Measurements from ENCODE around the gene SLC39A3. TPM values are rescaled to one million over a fixed set of nuclear protein-coding genes. Genes with fewer than 3 reads are reported as not detected.

SLC39A3 gene
- total and polyA plus RNA-seq, 2 experiments from 2014 or later, result 33.5 to 47.4 TPM

- no peak overlapping the region for H3K4me3 Mint-ChIP-seq
- H3K4me1 Mint-ChIP-seq, result peaks cover 4% of the 10 kb centered on the region; the same call in 2 of the 3 replicates
- H3K4me2 ChIP-seq, result no peak overlapping the region
- H3K9me2 ChIP-seq (ENCODE audit: insufficient read depth), result no peaks in the 10 kb centered on the region
- H3F3A ChIP-seq (replicated peaks; ENCODE audit: low read depth), result no peaks in the 10 kb centered on the region
- peaks cover 44% of the 10 kb centered on the region for H3K36me3 Mint-ChIP-seq (ENCODE audit: low read depth)
- H3K27ac Mint-ChIP-seq, result no peak overlapping the region
- TF ChIP-seq ZNF331 (CRISPR knock-in tag; IDR thresholded peaks at IDR 0.05; ENCODE audit: low read depth), result no peak
- TF ChIP-seq, protein P1, sequence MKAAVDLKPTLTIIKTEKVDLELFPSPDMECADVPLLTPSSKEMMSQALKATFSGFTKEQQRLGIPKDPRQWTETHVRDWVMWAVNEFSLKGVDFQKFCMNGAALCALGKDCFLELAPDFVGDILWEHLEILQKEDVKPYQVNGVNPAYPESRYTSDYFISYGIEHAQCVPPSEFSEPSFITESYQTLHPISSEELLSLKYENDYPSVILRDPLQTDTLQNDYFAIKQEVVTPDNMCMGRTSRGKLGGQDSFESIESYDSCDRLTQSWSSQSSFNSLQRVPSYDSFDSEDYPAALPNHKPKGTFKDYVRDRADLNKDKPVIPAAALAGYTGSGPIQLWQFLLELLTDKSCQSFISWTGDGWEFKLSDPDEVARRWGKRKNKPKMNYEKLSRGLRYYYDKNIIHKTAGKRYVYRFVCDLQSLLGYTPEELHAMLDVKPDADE (IDR thresholded peaks at IDR 0.05), result no peak
- TF ChIP-seq, protein P2, sequence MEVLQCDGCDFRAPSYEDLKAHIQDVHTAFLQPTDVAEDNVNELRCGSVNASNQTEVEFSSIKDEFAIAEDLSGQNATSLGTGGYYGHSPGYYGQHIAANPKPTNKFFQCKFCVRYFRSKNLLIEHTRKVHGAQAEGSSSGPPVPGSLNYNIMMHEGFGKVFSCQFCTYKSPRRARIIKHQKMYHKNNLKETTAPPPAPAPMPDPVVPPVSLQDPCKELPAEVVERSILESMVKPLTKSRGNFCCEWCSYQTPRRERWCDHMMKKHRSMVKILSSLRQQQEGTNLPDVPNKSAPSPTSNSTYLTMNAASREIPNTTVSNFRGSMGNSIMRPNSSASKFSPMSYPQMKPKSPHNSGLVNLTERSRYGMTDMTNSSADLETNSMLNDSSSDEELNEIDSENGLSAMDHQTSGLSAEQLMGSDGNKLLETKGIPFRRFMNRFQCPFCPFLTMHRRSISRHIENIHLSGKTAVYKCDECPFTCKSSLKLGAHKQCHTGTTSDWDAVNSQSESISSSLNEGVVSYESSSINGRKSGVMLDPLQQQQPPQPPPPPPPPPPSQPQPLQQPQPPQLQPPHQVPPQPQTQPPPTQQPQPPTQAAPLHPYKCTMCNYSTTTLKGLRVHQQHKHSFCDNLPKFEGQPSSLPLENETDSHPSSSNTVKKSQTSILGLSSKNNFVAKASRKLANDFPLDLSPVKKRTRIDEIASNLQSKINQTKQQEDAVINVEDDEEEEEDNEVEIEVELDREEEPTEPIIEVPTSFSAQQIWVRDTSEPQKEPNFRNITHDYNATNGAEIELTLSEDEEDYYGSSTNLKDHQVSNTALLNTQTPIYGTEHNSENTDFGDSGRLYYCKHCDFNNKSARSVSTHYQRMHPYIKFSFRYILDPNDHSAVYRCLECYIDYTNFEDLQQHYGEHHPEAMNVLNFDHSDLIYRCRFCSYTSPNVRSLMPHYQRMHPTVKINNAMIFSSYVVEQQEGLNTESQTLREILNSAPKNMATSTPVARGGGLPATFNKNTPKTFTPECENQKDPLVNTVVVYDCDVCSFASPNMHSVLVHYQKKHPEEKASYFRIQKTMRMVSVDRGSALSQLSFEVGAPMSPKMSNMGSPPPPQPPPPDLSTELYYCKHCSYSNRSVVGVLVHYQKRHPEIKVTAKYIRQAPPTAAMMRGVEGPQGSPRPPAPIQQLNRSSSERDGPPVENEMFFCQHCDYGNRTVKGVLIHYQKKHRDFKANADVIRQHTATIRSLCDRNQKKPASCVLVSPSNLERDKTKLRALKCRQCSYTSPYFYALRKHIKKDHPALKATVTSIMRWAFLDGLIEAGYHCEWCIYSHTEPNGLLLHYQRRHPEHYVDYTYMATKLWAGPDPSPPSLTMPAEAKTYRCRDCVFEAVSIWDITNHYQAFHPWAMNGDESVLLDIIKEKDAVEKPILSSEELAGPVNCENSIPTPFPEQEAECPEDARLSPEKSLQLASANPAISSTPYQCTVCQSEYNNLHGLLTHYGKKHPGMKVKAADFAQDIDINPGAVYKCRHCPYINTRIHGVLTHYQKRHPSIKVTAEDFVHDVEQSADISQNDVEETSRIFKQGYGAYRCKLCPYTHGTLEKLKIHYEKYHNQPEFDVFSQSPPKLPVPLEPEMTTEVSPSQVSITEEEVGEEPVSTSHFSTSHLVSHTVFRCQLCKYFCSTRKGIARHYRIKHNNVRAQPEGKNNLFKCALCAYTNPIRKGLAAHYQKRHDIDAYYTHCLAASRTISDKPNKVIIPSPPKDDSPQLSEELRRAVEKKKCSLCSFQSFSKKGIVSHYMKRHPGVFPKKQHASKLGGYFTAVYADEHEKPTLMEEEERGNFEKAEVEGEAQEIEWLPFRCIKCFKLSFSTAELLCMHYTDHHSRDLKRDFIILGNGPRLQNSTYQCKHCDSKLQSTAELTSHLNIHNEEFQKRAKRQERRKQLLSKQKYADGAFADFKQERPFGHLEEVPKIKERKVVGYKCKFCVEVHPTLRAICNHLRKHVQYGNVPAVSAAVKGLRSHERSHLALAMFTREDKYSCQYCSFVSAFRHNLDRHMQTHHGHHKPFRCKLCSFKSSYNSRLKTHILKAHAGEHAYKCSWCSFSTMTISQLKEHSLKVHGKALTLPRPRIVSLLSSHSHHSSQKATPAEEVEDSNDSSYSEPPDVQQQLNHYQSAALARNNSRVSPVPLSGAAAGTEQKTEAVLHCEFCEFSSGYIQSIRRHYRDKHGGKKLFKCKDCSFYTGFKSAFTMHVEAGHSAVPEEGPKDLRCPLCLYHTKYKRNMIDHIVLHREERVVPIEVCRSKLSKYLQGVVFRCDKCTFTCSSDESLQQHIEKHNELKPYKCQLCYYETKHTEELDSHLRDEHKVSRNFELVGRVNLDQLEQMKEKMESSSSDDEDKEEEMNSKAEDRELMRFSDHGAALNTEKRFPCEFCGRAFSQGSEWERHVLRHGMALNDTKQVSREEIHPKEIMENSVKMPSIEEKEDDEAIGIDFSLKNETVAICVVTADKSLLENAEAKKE (CRISPR knock-in tag; IDR thresholded peaks at IDR 0.05), result no peak
- TF ChIP-seq EZH2 (IDR thresholded peaks at IDR 0.05; ENCODE audit: low read depth, unreplicated experiment), result no peak
- no peak for TF ChIP-seq NANOG (IDR thresholded peaks at IDR 0.05; ENCODE audit: borderline replicate concordance)
- no peak for TF ChIP-seq CTCF (conservative IDR thresholded peaks at IDR 0.05; ENCODE audit: low read depth in 2 of 2)
- no peak for TF ChIP-seq STAT1 (IDR thresholded peaks at IDR 0.05; ENCODE audit: unreplicated experiment)
- no peak for TF ChIP-seq POLR2AphosphoS5 (IDR thresholded peaks at IDR 0.05; ENCODE audit: low read depth)
- TF ChIP-seq, protein P3, sequence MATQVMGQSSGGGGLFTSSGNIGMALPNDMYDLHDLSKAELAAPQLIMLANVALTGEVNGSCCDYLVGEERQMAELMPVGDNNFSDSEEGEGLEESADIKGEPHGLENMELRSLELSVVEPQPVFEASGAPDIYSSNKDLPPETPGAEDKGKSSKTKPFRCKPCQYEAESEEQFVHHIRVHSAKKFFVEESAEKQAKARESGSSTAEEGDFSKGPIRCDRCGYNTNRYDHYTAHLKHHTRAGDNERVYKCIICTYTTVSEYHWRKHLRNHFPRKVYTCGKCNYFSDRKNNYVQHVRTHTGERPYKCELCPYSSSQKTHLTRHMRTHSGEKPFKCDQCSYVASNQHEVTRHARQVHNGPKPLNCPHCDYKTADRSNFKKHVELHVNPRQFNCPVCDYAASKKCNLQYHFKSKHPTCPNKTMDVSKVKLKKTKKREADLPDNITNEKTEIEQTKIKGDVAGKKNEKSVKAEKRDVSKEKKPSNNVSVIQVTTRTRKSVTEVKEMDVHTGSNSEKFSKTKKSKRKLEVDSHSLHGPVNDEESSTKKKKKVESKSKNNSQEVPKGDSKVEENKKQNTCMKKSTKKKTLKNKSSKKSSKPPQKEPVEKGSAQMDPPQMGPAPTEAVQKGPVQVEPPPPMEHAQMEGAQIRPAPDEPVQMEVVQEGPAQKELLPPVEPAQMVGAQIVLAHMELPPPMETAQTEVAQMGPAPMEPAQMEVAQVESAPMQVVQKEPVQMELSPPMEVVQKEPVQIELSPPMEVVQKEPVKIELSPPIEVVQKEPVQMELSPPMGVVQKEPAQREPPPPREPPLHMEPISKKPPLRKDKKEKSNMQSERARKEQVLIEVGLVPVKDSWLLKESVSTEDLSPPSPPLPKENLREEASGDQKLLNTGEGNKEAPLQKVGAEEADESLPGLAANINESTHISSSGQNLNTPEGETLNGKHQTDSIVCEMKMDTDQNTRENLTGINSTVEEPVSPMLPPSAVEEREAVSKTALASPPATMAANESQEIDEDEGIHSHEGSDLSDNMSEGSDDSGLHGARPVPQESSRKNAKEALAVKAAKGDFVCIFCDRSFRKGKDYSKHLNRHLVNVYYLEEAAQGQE (IDR thresholded peaks at IDR 0.05; ENCODE audit: unreplicated experiment), result no peak
- TF ChIP-seq ZNF114 (CRISPR knock-in tag; IDR thresholded peaks at IDR 0.05), result no peak
- TF ChIP-seq JUNB (IDR thresholded peaks at IDR 0.05; ENCODE audit: unreplicated experiment), result no peak
- no peak for TF ChIP-seq EZH2phosphoT487 (IDR thresholded peaks at IDR 0.05; ENCODE audit: unreplicated experiment)
- TF ChIP-seq CREB1 (CRISPR knock-in tag; IDR thresholded peaks at IDR 0.05; ENCODE audit: low read depth), result no peak
- H4K20me1 ChIP-seq (replicated peaks; ENCODE audit: insufficient read depth), result no peaks in the 10 kb centered on the region; the same call in none of the 2 replicates
- H3K4me1 ChIP-seq (ENCODE audit: insufficient read depth), result peaks cover 4% of the 10 kb centered on the region; the same call in 1 of the 2 replicates
- DNase-seq (ENCODE audit: low spot score) (no peak), ATAC-seq (no peak)
- no peaks in the 10 kb centered on the region; the same call in 1 of the 2 replicates for H3K36me3 ChIP-seq (ENCODE audit: insufficient read depth)
- H3K79me2 ChIP-seq (replicated peaks; ENCODE audit: insufficient read depth), result peaks cover 5% of the 10 kb centered on the region; the same call in 1 of the 2 replicates
- H3K9me3 Mint-ChIP-seq, result no peaks in the 10 kb centered on the region
- H3K27ac ChIP-seq (ENCODE audit: low read depth), result no peak overlapping the region
- peaks cover 10% of the 10 kb centered on the region for H3K27me3 Mint-ChIP-seq (ENCODE audit: insufficient read depth, low read depth, poor library complexity)
- H2AFZ ChIP-seq, result no peak overlapping the region
- no peak overlapping the region for H3K4me3 ChIP-seq
- no peaks in the 10 kb centered on the region for H3K27me3 ChIP-seq (ENCODE audit: insufficient read depth)
These were observed 5.1 kb downstream of the SLC39A3 start for GRCh38 chr19:2734589-2735288.

Measured in GM23338 (cell line).